Mucosa of descending colon (tissue), 3 donors: Measurements from ENCODE around the gene SUPT4H1. TPM values are rescaled to one million over a fixed set of nuclear protein-coding genes. Genes with fewer than 3 reads are reported as not detected.
A peak's percentile ranks its signal among the peaks of the same experiment; 100 is the strongest.

ENCODE experiments used
- ATAC-seq: fragments of 200-7000 bp; cut with Tn5 transposase; one replicate; pipeline ENCODE4 v1.9.1; 2020; ENCODE audit warnings: mild to moderate bottlenecking, moderate library complexity
- DNase-seq, 3 donors: peaks; one replicate each; pipeline ENCODE4 v3.0.0-alpha.2; 2020
- H3K36me3 ChIP-seq: fragments of 200-600 bp; one replicate; pipeline ENCODE4 v1.8.0; 2021; ENCODE audit warnings: low read depth, mild to moderate bottlenecking
- H3K4me1 ChIP-seq: fragments of 200-600 bp; one replicate; pipeline ENCODE4 v1.8.0; 2021; ENCODE audit warnings: low read depth, mild to moderate bottlenecking
- H3K4me3 ChIP-seq: fragments of 200-600 bp; one replicate; pipeline ENCODE4 v1.8.0; 2021; ENCODE audit warnings: mild to moderate bottlenecking
- H3K9me3 ChIP-seq: fragments of 200-600 bp; one replicate; pipeline ENCODE4 v1.8.0; 2021; ENCODE audit warnings: mild to moderate bottlenecking
- intact Hi-C, 2 donors: fragments of 100-400 bp; cut with DNase I in 1 of 2; cut with micrococcal nuclease in 1 of 2; formaldehyde crosslinking; loops; one replicate each; pipeline versions ENCODE4 v1.11.0 to v1.11.1; 2022; cut with DNase I, micrococcal nuclease
- total RNA-seq, 3 donors: library from RNA; stranded (reverse); fragmentation: NEBNext Ultra II Directional in 2 of 3; extraction: Animal tissue kit (Norgen Biotek cat#: 25700) in 2 of 3; gene quantifications; one replicate each; pipeline versions ENCODE4 v1.2.1 to v1.2.4, GENCODE V29; 2021 to 2023
- TF ChIP-seq, protein P1 (sequence below): fragments of 200-600 bp; IDR thresholded peaks from one replicate; pipeline ENCODE4 v1.8.0; 2022; ENCODE audit warnings: antibody characterized with exemption, mild to moderate bottlenecking
- donor health status: DM: no; HTN: no; CAD: no; lungs with moderate emphysema.
- donor health status: DM: no; HTN: no; CAD: no.
- donor health status: DM: no; HTN: yes; CAD: no.

The SUPT4H1 gene
- total RNA-seq, 3 donors from 2014 or later = 57.9 to 79.5 (median 68.9) TPM

DNA sequence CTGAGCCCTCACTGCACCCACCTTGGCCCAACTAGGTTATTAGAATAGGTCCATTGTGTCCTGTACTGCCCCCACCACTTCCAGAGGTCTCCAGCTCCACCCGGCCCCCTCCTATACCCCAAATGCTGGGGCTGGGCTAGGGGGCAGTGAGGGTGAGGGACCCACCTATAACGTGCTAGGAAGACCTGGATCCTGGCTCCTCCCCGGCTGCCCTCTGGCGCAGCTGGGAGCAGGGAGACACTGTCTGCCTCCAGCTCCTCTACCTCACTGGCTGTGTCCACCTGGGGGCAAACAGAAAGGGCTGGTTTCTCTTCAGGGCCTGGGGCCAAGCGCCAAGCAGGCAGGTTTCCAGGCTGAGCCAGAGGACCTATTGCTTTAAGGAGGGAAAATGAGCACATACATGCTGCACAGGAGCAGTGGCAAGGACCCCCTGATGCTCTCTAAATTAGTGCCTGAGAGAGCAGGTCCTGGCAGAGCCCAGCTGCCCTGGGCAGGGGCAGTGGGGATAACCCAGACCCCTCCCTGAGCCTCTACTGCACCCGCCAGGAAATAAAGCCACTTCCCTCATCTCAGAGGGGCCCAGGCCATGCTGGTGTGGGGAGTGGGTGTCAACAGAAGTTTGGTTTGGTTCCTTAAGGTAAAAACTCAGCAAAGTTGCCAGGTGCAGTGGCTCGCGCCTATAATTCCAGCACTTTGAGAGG, 35.6 kb downstream of the SUPT4H1 start:
- ATAC-seq = no peak
- Histone ChIP-seq H3K36me3 (no peaks in the 10 kb centered on the region), H3K4me1 (peaks cover 6% of the 10 kb centered on the region), H3K4me3 (no peak overlapping the region), H3K9me3 (no peaks in the 10 kb centered on the region)
- TF ChIP-seq, protein P1, sequence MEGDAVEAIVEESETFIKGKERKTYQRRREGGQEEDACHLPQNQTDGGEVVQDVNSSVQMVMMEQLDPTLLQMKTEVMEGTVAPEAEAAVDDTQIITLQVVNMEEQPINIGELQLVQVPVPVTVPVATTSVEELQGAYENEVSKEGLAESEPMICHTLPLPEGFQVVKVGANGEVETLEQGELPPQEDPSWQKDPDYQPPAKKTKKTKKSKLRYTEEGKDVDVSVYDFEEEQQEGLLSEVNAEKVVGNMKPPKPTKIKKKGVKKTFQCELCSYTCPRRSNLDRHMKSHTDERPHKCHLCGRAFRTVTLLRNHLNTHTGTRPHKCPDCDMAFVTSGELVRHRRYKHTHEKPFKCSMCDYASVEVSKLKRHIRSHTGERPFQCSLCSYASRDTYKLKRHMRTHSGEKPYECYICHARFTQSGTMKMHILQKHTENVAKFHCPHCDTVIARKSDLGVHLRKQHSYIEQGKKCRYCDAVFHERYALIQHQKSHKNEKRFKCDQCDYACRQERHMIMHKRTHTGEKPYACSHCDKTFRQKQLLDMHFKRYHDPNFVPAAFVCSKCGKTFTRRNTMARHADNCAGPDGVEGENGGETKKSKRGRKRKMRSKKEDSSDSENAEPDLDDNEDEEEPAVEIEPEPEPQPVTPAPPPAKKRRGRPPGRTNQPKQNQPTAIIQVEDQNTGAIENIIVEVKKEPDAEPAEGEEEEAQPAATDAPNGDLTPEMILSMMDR = no peak
- DNase-seq = peak in 1 of 3 donors; percentile 17
- intact Hi-C loops = no loop called here

DNA sequence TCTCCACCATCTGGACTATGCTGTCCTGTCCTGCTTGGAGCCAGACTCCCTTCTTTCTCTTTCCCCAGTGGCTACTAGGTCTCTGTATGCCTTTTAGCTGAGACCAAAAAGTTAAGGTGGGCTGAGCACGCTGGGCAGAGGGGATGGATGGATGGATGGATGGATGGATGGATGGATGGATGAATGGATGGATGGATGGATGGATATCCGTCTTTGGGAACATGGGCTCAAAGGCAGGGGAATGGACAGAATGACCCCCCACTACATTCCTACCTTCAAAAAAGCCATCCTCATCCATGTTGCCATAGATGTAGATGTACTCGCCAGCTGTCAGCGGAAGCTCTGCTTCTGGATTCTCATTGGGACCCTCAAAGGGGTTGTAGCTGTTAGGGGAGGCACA, 36.3 kb downstream of the SUPT4H1 start:
- H3K4me3 ChIP-seq = no peak overlapping the region
- no peak for DNase-seq
- no peaks in the 10 kb centered on the region for H3K9me3 ChIP-seq
- TF ChIP-seq, protein P1 = no peak
- intact Hi-C loops = no loop called here
- H3K4me1 ChIP-seq = peaks cover 6% of the 10 kb centered on the region
- no peaks in the 10 kb centered on the region for H3K36me3 ChIP-seq
- no peak for ATAC-seq

- TF ChIP-seq, protein P1 = no peak
- H3K9me3 ChIP-seq = no peaks in the 10 kb centered on the region
- no peak overlapping the region for H3K4me3 ChIP-seq
- H3K36me3 ChIP-seq = no peaks in the 10 kb centered on the region
- H3K4me1 ChIP-seq = peaks cover 6% of the 10 kb centered on the region
- intact Hi-C loops = no loop called here
- ATAC-seq (no peak), DNase-seq (no peak)
Observed at GRCh38 chr17:58315281-58315711, 36.7 kb downstream of the SUPT4H1 start.

DNA sequence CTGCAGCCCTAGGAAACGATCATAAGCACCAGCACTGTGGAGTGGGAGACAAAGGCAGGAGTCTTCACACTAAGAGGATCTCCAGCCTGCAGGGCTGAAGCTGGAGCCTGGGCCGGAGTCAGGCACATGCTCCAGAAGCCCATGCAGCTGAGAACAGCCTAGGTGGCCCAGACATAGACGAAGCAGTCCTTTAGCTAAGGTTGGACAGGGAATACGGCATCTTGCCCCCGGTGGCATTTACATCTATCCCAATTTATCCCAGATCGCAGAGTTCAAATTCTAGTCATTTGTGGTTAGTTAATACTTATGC, 37.3 kb downstream of the SUPT4H1 start:
- intact Hi-C loops = no loop called here
- no peak for ATAC-seq
- H3K4me1 ChIP-seq = peaks cover 6% of the 10 kb centered on the region
- H3K36me3 ChIP-seq = no peaks in the 10 kb centered on the region
- no peak overlapping the region for H3K4me3 ChIP-seq
- DNase-seq = no peak
- TF ChIP-seq, protein P1 = no peak
- H3K9me3 ChIP-seq = no peaks in the 10 kb centered on the region

DNA sequence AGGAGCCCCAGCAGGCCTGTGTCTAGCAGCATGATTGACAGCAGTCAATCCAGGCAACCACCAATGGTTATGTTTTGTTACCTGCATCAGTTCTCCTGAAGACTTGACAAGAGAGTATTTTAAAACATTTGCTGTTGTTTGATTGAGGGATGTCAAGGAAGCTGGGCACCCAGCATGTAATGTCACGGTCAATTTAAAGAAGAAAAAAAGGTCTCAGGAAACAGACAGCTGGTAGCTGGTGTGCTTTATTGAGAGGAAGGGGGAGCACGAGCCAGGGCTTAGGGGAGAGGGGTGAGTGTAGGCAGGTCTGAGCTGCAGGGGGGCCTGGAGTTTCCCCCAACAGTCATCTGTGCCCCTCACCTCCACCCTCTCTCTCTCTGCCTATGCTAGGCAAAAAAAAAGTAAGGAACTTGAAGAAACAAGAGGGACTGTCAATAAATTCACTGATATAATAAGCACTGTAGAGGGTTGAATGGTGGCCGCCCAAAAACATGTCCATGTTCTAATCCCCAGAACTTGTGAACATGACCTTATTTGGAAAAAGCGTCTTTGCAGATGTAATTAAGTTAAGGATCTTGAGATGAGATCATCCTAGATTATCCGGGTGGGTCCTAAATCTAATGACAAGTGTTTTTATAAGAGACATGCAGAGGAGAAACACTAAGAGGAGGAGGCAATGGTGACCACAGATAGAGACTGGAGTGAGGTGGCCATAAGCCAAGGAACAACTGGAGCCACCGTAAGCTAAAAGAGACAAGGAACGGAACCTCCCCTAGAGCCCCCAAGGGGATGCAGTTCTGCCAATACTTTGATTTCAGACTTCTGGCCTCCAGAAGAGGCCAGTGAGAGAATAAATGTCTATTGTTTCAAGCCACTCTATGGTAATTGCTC, 37.9 kb downstream of the SUPT4H1 start:
- Histone ChIP-seq H3K4me3 (no peak overlapping the region), H3K4me1 (peaks cover 6% of the 10 kb centered on the region), H3K9me3 (no peaks in the 10 kb centered on the region), H3K36me3 (no peaks in the 10 kb centered on the region)
- intact Hi-C loops = no loop called here
- TF ChIP-seq, protein P1 = no peak
- no peak for ATAC-seq
- DNase-seq = no peak
